ENCODE results near the gene SPRR4. TPM values are rescaled to one million over a fixed set of nuclear protein-coding genes. Genes with fewer than 3 reads are reported as not detected.
A peak's percentile ranks its signal among the peaks of the same experiment; 100 is the strongest.

SPRR4 gene
- total and polyA plus RNA-seq, 10 of the 15 experiments (the other 5 are each of a cell fraction or from before 2014, with no cell fraction given) = not detected

GRCh38 chr1:152968248-152968647, 2.2 kb upstream of the SPRR4 start:
- H3K9ac ChIP-seq (ENCODE audit: control insufficient read depth, insufficient read depth, low read length) = no peak overlapping the region
- SMC1A ChIA-PET (ENCODE audit: uncharacterized antibody, unreplicated experiment) = interaction anchor here (1.5 to 2.0 kb wide), 3 partner anchors 12 to 224 kb away, joined by 3 to 7 read pairs (median 5); no protein-coding TSS in a partner anchor
- no peaks in the 10 kb centered on the region for H4K20me1 ChIP-seq (ENCODE audit: control insufficient read depth, insufficient read depth)
- DNase-seq (ENCODE audit: low read depth, low spot score) = peak; percentile 40
- no peaks in the 10 kb centered on the region; a peak in 1 of 4 replicates for H3K27me3 ChIP-seq (replicated peaks in 1 of 2; ENCODE audit: control insufficient read depth in 2 of 2, insufficient read depth in 2 of 2, low read length in 1 of 2)
- POLR2A ChIA-PET = no interaction called here
- H3K4me3 ChIP-seq = no peak overlapping the region
- no peak overlapping the region; the same call in 1 of the 2 replicates for H3K4me2 ChIP-seq (ENCODE audit: control insufficient read depth, insufficient read depth)
- no peaks in the 10 kb centered on the region for H3K79me2 ChIP-seq (ENCODE audit: control insufficient read depth, insufficient read depth, low read length)
- BruUV-seq (replicated peaks) = no TSS peak
- peak; percentile 81 for FAIRE-seq
- no peaks in the 10 kb centered on the region for H3K36me3 ChIP-seq (ENCODE audit: control insufficient read depth in 2 of 2, insufficient read depth in 2 of 2, low read length in 1 of 2)
- ATAC-seq = peak; percentile 94
- RAD21 ChIA-PET (ENCODE audit: unreplicated experiment) = interaction anchor here (0.7 kb wide), 1 partner anchor 216 kb away, joined by 3 read pairs; no protein-coding TSS in a partner anchor
- H3K9me3 ChIP-seq (replicated peaks; ENCODE audit: control insufficient read depth, insufficient read depth, low read length) = no peaks in the 10 kb centered on the region
- 19% methylated on average over 2 of the region's 2 CpGs for WGBS (ENCODE audit: insufficient coverage, insufficient replicate concordance, low lambda C conversion rate, missing lambda C conversion rate)
- in situ Hi-C loops (cut with MboI) = no loop called here
- CTCF ChIA-PET = interaction anchor here (1.5 kb wide), 2 partner anchors 8 to 224 kb away, joined by 4 to 5 read pairs; no protein-coding TSS in a partner anchor
- H2AFZ ChIP-seq (ENCODE audit: control insufficient read depth, low read depth, low read length) = no peak overlapping the region
- H3K27ac ChIP-seq (ENCODE audit: control insufficient read depth, insufficient read depth) = no peak overlapping the region
- peaks cover 6% of the 10 kb centered on the region; the same call in 1 of the 2 replicates for H3K4me1 ChIP-seq (ENCODE audit: control insufficient read depth, insufficient read depth, low read length)
- intact Hi-C loops (cut with micrococcal nuclease; ENCODE audit: unreplicated experiment) = loop anchor here (10.0 kb wide), 1 partner anchor 257 kb away; no protein-coding TSS in a partner anchor
- peak; percentile 92 for TF ChIP-seq RAD51 (IDR thresholded peaks at IDR 0.05)
- no peak for TF ChIP-seq ZNF207 (IDR thresholded peaks at IDR 0.05; ENCODE audit: borderline replicate concordance)
- 0 out of 2 replicates have a peak, but pooled peaks have one; percentile 11 for TF ChIP-seq YY1 (IDR thresholded peaks at IDR 0.05; ENCODE audit: low read depth, low read length)
- no peak for TF ChIP-seq ATF2 (IDR thresholded peaks at IDR 0.05; ENCODE audit: low read length)
- peak; percentile 31; the same call in 1 of the 2 replicates for TF ChIP-seq PKNOX1 (IDR thresholded peaks at IDR 0.05)
- 0 out of 2 replicates have a peak, but pooled peaks have one; percentile 22 for TF ChIP-seq IRF4 (IDR thresholded peaks at IDR 0.05; ENCODE audit: low read depth, low read length)
- TF ChIP-seq NR2F1 (conservative IDR thresholded peaks at IDR 0.05) = peak; percentile 69
- TF ChIP-seq LARP7 (IDR thresholded peaks at IDR 0.05) = no peak
- TF ChIP-seq ATF3 (IDR thresholded peaks at IDR 0.05; ENCODE audit: borderline replicate concordance, extremely low read depth, low read depth, low read length) = 0 out of 2 replicates have a peak, but pooled peaks have one; percentile 5
- TF ChIP-seq IRF5 (IDR thresholded peaks at IDR 0.05; ENCODE audit: borderline replicate concordance) = no peak
- no peak for TF ChIP-seq BCLAF1 (IDR thresholded peaks at IDR 0.05)
- TF ChIP-seq MAX (IDR thresholded peaks at IDR 0.05; ENCODE audit: low read depth, low read length) = 0 out of 2 replicates have a peak, but pooled peaks have one; percentile 26
- peak; percentile 64; the same call in 1 of the 2 replicates for TF ChIP-seq ESRRA (IDR thresholded peaks at IDR 0.05; ENCODE audit: low read length)
- no peak for TF ChIP-seq CHD4 (IDR thresholded peaks at IDR 0.05)

Data from GM12878 (cell line).